Measurements from ENCODE around the gene DUSP10.

Gene DUSP10

DNA sequence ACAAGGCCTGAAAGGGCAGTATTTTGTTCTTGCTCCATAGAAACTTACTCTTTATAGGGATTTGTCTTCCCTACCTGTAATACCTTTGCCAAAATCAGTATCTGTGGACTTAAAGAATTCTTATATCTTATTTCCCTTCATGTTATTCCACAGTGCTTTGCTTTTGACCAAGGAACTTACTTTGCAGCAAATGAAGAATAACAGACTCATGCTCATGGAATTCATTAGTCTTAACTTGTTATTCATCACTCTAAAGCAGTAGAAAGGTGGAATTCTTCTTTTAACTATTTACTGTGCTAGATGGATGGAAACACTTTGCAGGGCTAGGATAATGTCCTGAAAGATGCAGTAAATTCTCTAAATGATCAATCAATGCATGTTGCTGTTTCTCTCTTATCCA is 45.9 kb downstream of the DUSP10 start:
- DNase-seq (ENCODE audit: low read depth, low spot score) = no peak

DNA sequence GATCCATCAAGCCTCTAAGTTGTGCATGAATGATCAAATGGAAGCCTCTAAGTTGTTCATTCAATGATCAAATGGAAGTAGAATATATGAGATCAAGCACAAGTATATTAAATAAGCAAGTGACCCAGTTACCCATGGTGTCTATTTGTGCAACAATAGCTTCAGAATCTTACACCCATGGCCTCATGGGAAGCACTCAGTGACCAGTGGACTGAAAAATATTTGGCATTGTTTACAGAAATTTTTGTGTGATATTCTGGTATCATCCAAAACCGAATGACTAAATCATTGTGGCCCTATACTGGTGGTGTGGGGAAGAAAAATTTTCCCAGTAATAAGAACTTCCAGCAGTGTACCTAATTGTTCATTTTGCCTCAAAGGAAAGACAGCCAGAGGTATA is 46.6 kb downstream of the DUSP10 start:
- DNase-seq (ENCODE audit: low read depth, low spot score) = no peak

DNA sequence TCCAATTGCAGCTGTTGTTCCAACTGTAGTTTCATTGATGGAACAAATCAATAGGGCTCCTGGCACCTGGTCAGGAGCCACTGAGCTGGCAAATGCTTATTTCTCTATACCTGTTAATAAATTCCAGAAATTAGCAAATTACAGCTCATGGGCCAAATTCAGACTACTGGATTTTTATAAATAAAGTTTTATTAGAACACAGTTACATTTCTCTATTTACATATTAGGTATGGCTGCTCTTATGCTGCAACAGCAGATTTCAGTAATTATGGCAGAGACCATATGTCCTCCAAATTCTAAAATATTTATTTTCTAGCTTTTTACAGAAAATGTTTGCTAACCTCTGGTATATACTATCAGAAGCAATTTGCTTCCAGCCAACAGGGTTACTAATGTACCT is 47.8 kb downstream of the DUSP10 start:
- DNase-seq (ENCODE audit: low read depth, low spot score) = no peak

DNA sequence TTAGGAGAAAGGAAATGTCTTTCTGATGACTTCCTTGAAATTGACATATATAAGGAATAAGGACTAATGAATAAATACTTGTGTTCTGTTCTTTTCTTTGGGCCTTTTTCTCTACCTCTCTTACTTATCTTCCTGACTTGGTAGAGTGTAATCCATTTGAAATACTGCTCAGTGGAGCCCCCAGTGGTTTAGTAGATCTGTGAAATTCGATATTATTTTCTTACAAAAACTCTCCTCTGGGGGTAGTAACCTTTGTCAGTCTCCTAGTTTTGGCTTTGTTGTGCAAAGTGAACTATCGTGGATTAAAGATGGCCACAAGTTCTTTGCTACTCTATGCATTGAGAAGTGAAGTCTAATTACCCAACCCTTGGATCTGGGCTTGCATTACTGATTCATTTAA is 48.8 kb downstream of the DUSP10 start:
- DNase-seq (ENCODE audit: low read depth, low spot score) = no peak

DNA sequence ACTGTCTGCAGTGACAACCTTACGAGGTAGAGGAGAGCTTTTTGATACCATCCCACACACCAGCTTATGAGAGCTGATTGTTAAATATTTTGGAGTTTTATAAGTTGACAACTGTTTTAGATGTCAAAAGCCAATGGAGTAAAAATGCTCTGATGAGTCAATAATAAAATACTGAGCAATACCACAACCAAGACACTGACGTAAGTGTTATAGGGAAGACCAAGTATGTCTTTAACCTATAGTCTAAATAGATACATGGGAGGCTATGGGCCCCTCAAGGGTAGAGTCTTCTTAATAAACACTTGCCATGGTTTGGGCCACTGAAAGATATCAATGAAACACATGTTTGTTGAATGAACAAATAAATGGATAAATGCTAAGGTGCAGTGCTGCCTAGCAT is 49.2 kb downstream of the DUSP10 start:
- DNase-seq (ENCODE audit: low read depth, low spot score) = no peak

DNA sequence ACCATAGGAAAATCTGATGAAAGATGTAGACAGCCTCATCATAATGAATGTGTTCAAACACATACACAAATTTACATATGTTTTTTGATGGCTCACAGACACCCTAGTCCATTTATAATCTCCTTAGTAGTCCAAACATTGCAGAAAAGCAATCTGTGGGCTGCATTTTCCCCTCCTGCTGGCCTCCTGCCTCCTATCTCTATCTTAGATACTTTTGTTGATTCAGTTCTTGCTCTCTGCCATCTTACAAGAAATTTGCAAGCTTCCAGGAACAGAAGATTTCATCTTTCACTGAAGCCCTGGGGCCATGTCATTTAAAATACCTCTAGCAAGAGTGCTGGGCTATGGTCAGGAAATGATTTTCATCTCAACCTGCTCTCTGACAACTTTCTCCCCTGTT is 50.6 kb downstream of the DUSP10 start:
- DNase-seq (ENCODE audit: low read depth, low spot score) = no peak

DNA sequence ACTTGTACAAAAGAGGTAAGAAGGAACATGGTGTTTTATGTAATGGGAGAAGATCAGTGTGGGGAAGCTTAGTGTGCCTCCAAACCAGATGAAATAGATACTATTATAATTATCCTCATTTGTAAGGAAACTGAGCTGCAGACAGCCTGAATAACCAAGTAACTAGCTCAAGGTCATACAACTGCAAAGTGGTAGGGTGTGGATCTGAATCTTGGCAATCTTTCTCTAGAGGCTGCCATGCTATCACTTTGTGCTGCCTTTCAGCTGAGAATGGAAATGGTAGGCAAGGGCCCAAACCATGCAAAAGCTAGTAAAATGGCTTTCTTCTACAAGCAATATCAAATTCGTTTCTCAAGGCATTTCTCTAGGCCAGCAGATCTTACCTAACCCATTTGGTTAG is 51.0 kb downstream of the DUSP10 start:
- no peak for DNase-seq (ENCODE audit: low read depth, low spot score)

DNA sequence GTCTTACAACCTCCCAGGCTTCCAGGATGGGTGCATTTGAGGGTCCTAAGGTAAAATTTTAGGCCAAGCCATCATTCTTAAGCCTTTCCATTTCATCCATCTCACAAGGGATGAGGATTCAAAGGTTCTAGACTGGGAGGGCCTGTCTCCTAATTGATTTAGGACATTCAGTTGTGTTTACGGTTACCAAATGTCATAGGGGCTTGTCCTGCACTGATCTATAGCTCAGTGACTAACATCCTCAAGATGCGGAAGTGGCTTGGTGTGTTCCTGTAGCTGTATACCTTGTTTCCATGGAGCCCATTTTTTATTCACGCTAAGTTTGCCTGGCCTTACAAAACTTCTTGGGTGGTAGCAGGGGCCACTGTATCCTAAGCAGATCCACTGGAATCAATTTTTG is 52.8 kb downstream of the DUSP10 start:
- no peak for DNase-seq (ENCODE audit: low read depth, low spot score)

DNA sequence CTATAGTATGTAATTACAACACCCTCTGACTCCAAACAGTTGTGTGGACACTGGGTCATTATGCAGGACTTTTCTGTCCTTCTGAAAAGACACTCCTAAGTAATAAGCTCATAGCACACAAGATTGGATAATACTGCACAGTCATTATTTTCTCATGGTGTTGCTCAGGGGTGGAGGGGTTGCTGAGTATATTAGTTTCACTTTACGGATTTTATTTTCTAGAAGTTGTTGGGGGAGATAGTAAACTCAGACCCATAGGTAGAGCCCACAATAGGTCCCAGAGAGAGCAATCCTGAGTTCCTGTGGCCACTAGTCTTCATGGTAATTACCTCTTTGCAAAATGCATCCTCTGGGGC is 53.4 kb downstream of the DUSP10 start:
- no peak for DNase-seq (ENCODE audit: low read depth, low spot score)

DNA sequence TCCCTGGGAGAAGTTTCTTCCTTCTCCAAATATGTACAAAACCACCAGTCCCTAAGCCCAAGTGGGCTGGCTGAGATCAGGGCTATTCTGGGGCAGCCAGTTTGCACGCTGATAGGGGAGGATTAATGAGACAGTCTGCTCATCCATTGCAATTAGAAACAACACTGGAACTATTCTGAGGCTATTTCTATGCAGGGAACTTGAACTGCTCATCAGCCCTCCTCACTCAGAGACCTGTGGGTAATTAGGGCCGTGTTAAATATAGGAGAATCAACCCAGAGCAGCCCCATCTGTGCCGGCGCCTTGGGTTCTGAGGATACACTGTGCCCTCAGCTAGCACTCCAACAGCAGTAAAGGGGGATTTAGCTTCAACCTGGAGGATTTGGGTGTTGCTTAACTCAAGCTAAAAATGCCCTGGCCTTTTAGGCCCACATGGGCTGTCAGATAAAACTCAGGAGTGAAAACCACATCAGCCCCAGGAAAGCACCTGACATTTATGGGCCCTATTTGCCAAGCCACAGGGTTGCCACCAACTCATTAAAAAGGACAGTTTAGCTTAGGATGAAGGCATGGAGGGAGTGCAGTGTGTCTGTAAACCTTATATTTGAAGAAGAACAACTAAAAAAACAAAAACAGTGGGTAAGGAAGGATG is 53.9 kb downstream of the DUSP10 start:
- DNase-seq (ENCODE audit: low read depth, low spot score) = no peak

DNA sequence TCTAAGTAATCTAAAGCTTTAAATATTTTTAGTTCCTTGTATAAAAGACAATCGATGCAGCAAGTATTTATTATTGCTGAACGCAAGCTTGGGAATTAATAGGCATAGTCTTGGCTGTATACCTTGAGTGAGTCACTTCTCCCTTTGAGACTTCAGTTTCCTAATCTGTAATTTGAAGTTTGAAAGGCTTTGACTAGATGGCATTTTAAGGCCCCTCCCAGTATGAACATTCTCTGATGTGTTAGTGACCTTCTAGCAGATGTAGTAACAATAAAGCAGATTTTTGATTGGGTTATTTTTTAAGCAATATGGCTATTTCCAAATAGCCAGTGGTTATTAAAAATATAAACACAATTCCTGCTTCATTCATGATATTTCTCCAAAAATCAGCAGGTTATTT is 58.2 kb downstream of the DUSP10 start:
- no peak for DNase-seq (ENCODE audit: low read depth, low spot score)

DNA sequence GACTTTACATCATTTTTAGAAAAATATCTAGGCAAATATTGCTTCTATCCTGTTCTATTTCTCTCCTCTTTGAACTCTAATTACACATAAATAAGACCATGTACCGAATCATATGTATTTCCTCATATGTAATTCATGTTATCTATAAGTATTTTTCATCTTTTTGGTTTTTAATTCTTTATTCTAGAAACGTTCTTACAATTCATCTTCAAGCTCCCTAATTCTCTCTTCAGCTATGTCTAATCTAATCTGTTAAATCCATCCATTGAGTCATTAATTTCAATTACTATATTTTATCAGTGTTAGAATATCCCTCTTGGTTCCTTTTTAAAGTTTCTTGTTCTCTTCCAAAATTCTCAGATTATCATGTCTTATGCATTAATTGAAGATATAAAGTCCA is 61.8 kb downstream of the DUSP10 start:
- no peak for DNase-seq (ENCODE audit: low read depth, low spot score)

DNA sequence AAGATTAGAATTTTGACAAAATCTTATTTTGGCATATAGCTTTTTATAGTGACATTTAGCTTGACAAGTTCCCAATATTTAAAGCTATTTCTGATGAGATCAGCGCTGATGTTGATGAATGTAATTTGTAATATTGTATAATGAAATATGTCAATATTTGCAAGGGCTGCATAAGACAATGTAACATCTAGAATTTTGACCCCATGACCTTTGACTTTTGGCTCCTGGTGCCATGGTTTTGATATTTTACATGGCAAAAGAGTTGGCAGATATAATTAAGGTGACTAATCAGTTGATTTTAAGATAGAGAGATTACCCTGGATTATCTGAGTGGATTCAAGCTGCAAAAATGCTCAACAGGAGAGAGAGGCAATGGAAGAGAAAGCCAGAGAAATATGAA is 63.9 kb downstream of the DUSP10 start:
- no peak for DNase-seq (ENCODE audit: low read depth, low spot score)

DNA sequence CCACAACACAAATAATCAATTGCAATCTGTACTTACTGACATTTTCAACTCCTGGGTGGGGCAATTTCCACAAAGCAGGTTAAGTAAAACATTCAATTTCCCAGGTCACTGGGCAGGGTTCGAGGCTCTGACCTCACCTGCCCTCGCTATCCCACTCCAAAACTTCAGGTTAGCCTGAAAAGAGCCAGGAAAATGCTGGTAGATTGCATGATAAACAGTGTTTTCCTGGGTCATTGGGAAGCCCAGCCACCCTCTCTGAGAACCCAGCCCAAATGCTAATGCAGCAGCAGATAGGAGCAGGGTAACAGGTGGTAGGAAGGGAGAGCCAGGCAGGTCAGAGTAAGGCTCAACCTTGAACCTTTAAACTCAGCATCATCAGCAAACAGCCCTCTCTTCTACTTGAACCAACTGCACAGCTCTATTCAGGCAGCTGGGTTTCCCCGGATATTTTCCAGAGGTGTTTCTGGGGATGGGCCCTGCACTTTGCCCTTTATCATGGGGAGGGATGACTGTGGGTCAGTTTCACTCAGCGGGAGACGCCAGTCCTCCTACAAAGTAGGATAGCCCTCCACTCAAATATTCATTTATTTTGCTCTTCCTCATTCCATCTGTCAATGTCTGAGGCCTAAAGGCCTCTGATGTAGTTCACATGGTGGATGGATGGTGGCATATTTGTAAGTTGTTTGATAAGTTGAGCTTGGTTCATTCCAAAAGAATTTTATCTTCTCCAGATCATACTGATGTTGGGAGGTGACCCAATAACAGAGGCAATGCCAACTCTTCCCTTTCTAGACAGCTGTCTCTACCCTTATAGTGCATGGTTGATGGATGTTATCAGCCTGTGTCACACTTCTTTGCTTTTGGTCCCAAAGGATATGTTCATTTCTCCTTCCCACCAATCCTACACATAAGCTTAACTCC is 65.7 kb downstream of the DUSP10 start:
- DNase-seq (ENCODE audit: low read depth, low spot score) = no peak

DNA sequence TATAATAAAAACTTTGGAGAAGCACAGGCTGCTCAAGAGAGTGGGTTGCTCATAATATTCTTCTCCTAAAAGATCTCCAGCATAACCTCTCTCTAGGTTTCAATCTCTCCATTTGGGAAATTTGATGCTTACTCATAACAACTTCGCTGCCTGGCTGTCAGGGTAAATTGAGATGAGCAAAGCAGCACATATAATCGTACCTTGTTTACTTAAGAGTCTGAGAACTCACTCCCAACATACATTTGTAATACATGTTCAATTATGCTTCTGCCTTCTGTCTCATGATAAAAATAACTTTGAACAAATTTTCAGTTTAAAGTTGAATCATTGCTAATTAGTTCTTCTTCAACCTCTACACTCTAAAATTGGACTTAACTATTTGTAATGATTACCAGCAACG is 68.9 kb downstream of the DUSP10 start:
- DNase-seq (ENCODE audit: low read depth, low spot score) = no peak

DNA sequence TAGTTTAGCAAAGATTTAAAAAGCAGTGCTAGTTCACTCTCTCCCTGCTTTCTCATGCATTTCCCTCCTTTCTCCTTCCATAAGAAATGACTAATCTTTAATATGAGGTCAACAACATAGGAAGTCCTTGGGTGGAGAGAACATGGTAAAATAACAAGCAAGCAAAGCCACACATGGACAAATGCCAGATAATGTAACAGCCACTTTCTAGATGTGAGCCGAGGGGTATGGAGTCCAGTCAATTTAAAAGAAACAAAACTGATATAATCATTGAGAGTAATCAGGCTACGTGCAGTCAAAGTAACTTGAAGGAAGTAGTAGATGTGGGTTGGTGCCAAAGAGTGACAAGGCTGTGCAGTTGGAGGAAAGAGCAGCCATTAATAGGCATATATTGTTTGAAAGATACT is 69.6 kb downstream of the DUSP10 start:
- DNase-seq (ENCODE audit: low read depth, low spot score) = peak; percentile 33

DNA sequence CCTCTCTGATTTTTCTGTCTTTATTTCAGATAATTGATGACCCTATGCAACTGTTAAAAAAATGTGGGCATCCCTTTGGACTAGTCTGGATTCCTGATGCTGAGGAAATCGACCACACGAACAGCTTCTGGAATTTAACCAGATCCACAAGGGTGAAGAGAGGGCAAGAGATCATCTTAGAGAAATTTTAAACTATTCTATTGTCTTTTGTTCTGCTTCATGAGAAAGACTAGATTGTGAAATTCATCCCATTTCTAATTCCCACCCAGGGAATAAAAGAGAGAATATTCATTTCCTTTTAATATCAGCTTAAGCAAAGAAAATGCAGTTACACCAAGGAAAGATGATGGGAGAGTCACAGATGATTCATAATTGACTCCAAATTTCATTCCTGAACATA is 71.8 kb downstream of the DUSP10 start:
- no peak for DNase-seq (ENCODE audit: low read depth, low spot score)

DNA sequence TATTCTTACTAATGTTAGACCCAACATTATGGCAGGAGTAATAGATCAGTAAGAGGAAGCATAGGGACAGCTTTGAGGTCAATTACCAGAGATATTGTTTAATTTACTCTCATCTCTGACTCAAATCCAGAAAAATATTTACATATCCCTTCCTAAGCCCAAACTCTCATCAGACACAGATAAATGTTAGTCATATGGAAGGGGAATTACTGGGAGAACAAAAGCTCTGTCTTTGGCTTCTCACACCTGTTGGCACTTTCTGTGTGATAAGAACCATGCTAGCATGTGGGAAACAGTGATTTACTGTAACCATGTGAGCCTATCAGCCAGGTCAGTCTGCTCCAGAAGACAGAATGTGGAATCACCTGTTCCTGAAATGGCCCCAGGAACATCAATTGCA is 72.4 kb downstream of the DUSP10 start:
- no peak for DNase-seq (ENCODE audit: low read depth, low spot score)

DNA sequence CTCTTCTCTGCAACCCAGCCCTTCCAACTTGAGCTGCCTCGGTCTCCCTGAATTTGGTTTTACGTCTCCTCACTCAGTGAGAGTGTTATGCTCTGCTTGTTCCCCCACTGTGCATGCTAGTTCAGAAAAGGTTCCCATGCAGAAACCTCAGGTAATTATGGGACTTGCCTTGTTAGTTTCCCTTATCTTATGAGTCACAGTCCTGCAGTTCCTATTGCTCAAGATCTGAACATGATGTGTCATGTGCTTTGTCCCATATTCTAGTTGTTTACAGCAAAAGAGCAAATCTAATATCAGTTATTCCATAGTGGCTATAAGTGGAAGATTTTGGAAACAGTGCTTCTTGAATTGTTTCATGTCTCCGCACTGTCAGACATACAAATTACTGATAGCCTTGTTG is 74.4 kb downstream of the DUSP10 start:
- no peak for DNase-seq (ENCODE audit: low read depth, low spot score)

DNA sequence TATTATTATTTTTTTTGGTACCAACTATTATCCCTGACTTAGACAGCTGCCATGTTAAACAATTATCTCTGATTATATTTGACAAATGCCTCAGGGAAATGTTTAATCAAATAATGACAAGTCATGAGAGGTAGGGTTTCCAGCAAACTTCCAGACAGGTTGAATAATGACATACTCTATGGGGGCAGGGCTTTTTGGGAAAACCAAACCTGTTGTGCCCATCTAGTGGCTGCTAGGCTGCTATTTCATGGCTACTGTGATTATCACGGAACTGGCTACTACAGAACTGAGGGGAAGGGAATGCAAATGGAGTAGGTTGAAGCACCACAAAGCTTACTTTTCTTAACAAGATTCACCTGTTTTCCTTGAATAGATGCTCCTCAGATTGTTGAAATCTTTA is 77.6 kb downstream of the DUSP10 start:
- DNase-seq (ENCODE audit: low read depth, low spot score) = no peak

DNA sequence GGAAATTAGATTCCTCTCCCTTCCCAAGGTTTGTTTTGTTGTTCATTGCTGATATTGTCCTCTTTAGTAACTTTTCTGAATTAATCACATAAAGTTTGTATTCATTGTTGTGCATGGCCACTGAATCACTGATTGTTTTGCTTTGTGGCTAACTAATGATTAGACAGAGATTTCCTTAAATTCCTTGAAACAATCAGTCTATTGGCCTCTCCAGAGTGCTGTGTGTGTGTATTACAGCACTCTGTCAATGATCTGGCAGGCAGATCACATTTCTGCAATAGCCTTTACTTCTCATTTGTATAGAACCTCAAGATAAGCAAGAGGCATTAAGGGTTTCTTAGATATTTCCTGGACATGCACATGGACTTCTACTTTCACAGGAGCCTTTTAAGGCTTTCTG is 78.6 kb downstream of the DUSP10 start:
- DNase-seq (ENCODE audit: low read depth, low spot score) = no peak

DNA sequence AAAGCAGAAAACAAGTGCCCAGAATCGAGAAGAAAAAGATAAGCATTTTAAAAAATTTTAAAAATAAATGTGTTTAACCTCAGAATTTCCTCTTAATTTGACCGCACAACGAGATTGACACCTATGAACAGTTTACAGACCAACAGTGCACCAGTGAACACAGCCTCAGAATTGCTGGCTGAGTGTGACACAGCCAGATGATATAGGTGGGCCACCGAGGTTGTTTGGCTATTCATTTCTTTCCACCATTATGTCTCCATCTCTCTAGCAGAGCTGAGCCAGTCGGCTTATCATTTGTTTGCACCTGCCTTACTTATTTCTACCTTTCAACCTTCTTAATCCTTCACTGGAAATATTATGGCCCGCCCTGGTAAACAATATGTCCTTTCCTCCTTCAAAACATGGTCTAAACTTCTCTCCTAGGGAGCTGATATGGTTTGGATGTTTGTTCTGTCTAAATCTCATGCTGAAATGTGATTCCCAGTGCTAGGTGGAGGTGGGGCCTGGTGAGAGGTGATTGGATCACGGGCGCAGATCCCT is 86.1 kb downstream of the DUSP10 start:
- DNase-seq (ENCODE audit: low read depth, low spot score) = no peak

Measured in brain pericyte (primary cell).